ENCODE results near the gene C15orf39. TPM values are rescaled to one million over a fixed set of nuclear protein-coding genes. Genes with fewer than 3 reads are reported as not detected.

C15orf39 gene
- total RNA-seq, result 2.6 TPM

GRCh38 chr15:75201616-75202250, at the start of gene C15orf39:
C15orf39 (plus strand) TSS chr15:75201882; CDS start chr15:75206049, 4,167 bp downstream.
- Histone ChIP-seq H3K27me3 (ENCODE audit: control insufficient read depth in 3 of 3, insufficient read depth in 3 of 3, low read length in 3 of 3) (peaks cover 0 to 4% (median 0%) of the 10 kb centered on the region in 3 donors), H3K9ac (ENCODE audit: low read depth in 1 of 3, low read length in 3 of 3) (peak within 1 kb of the TSS; percentile 65 to 85 (median 76)), H3K4me1 (ENCODE audit: control insufficient read depth in 3 of 3, insufficient read depth in 3 of 3, low read length in 3 of 3) (peaks cover 25 to 52% (median 49%) of the 10 kb centered on the region in 3 donors), H3K9me3 (ENCODE audit: control insufficient read depth in 3 of 3, low read length in 3 of 3) (no peaks in the 10 kb centered on the region), H3K4me3 (ENCODE audit: low read length in 3 of 3) (peak within 1 kb of the TSS; percentile 79 to 83 (median 82)), H3K27ac (ENCODE audit: low read depth, low read length) (peak within 1 kb of the TSS; percentile 81), H3K36me3 (ENCODE audit: control insufficient read depth in 3 of 3, insufficient read depth in 3 of 3, low read length in 3 of 3) (peaks cover 0 to 4% (median 0%) of the 10 kb centered on the region in 3 donors)

GRCh38 chr15:75152382-75153079, 49.2 kb upstream of the C15orf39 start:
- Histone ChIP-seq H3K27me3 (ENCODE audit: control insufficient read depth in 3 of 3, insufficient read depth in 3 of 3, low read length in 3 of 3) (no peaks in the 10 kb centered on the region), H3K9me3 (ENCODE audit: control insufficient read depth in 3 of 3, low read length in 3 of 3) (no peaks in the 10 kb centered on the region), H3K4me3 (ENCODE audit: low read length in 3 of 3) (no peak overlapping the region), H3K36me3 (ENCODE audit: control insufficient read depth in 3 of 3, insufficient read depth in 3 of 3, low read length in 3 of 3) (no peaks in the 10 kb centered on the region), H3K9ac (ENCODE audit: low read depth in 1 of 3, low read length in 3 of 3) (no peak overlapping the region), H3K27ac (ENCODE audit: low read depth, low read length) (no peak overlapping the region), H3K4me1 (ENCODE audit: control insufficient read depth in 3 of 3, insufficient read depth in 3 of 3, low read length in 3 of 3) (peaks cover 0 to 3% (median 0%) of the 10 kb centered on the region in 3 donors)

- no peak overlapping the region for H3K4me3 ChIP-seq (ENCODE audit: low read length in 3 of 3)
- no peak overlapping the region for H3K9ac ChIP-seq (ENCODE audit: low read depth in 1 of 3, low read length in 3 of 3)
- H3K27me3 ChIP-seq (ENCODE audit: control insufficient read depth in 3 of 3, insufficient read depth in 3 of 3, low read length in 3 of 3), result no peaks in the 10 kb centered on the region
- H3K27ac ChIP-seq (ENCODE audit: low read depth, low read length), result no peak overlapping the region
- H3K36me3 ChIP-seq (ENCODE audit: control insufficient read depth in 3 of 3, insufficient read depth in 3 of 3, low read length in 3 of 3), result no peaks in the 10 kb centered on the region
- no peaks in the 10 kb centered on the region for H3K9me3 ChIP-seq (ENCODE audit: control insufficient read depth in 3 of 3, low read length in 3 of 3)
- H3K4me1 ChIP-seq (ENCODE audit: control insufficient read depth in 3 of 3, insufficient read depth in 3 of 3, low read length in 3 of 3), result peaks cover 0 to 3% (median 0%) of the 10 kb centered on the region in 3 donors
Measured at GRCh38 chr15:75153087-75153486, 48.6 kb upstream of the C15orf39 start.

GRCh38 chr15:75153565-75154276, 48.0 kb upstream of the C15orf39 start:
- Histone ChIP-seq H3K9me3 (ENCODE audit: control insufficient read depth in 3 of 3, low read length in 3 of 3) (no peaks in the 10 kb centered on the region), H3K4me3 (ENCODE audit: low read length in 3 of 3) (no peak overlapping the region), H3K36me3 (ENCODE audit: control insufficient read depth in 3 of 3, insufficient read depth in 3 of 3, low read length in 3 of 3) (no peaks in the 10 kb centered on the region), H3K9ac (ENCODE audit: low read depth in 1 of 3, low read length in 3 of 3) (no peak overlapping the region), H3K27me3 (ENCODE audit: control insufficient read depth in 3 of 3, insufficient read depth in 3 of 3, low read length in 3 of 3) (no peaks in the 10 kb centered on the region), H3K4me1 (ENCODE audit: control insufficient read depth in 3 of 3, insufficient read depth in 3 of 3, low read length in 3 of 3) (peaks cover 0 to 3% (median 0%) of the 10 kb centered on the region in 3 donors), H3K27ac (ENCODE audit: low read depth, low read length) (no peak overlapping the region)

GRCh38 chr15:75154461-75155062, 47.1 kb upstream of the C15orf39 start:
- no peak overlapping the region for H3K4me3 ChIP-seq (ENCODE audit: low read length in 3 of 3)
- H3K9ac ChIP-seq (ENCODE audit: low read depth in 1 of 3, low read length in 3 of 3), result no peak overlapping the region
- no peaks in the 10 kb centered on the region for H3K36me3 ChIP-seq (ENCODE audit: control insufficient read depth in 3 of 3, insufficient read depth in 3 of 3, low read length in 3 of 3)
- H3K4me1 ChIP-seq (ENCODE audit: control insufficient read depth in 3 of 3, insufficient read depth in 3 of 3, low read length in 3 of 3), result peaks cover 0 to 3% (median 0%) of the 10 kb centered on the region in 3 donors
- no peaks in the 10 kb centered on the region for H3K9me3 ChIP-seq (ENCODE audit: control insufficient read depth in 3 of 3, low read length in 3 of 3)
- H3K27me3 ChIP-seq (ENCODE audit: control insufficient read depth in 3 of 3, insufficient read depth in 3 of 3, low read length in 3 of 3), result no peaks in the 10 kb centered on the region
- H3K27ac ChIP-seq (ENCODE audit: low read depth, low read length), result no peak overlapping the region

- H3K36me3 ChIP-seq (ENCODE audit: control insufficient read depth in 3 of 3, insufficient read depth in 3 of 3, low read length in 3 of 3), result no peaks in the 10 kb centered on the region
- H3K9me3 ChIP-seq (ENCODE audit: control insufficient read depth in 3 of 3, low read length in 3 of 3), result no peaks in the 10 kb centered on the region
- no peak overlapping the region for H3K4me3 ChIP-seq (ENCODE audit: low read length in 3 of 3)
- H3K9ac ChIP-seq (ENCODE audit: low read depth in 1 of 3, low read length in 3 of 3), result no peak overlapping the region
- H3K27me3 ChIP-seq (ENCODE audit: control insufficient read depth in 3 of 3, insufficient read depth in 3 of 3, low read length in 3 of 3), result no peaks in the 10 kb centered on the region
- peaks cover 0 to 3% (median 0%) of the 10 kb centered on the region in 3 donors for H3K4me1 ChIP-seq (ENCODE audit: control insufficient read depth in 3 of 3, insufficient read depth in 3 of 3, low read length in 3 of 3)
- H3K27ac ChIP-seq (ENCODE audit: low read depth, low read length), result no peak overlapping the region
Measured at GRCh38 chr15:75156326-75157215, 45.1 kb upstream of the C15orf39 start.

- H3K9ac ChIP-seq (ENCODE audit: low read depth in 1 of 3, low read length in 3 of 3), result no peak overlapping the region
- H3K4me3 ChIP-seq (ENCODE audit: low read length in 3 of 3), result no peak overlapping the region
- H3K27me3 ChIP-seq (ENCODE audit: control insufficient read depth in 3 of 3, insufficient read depth in 3 of 3, low read length in 3 of 3), result no peaks in the 10 kb centered on the region
- H3K9me3 ChIP-seq (ENCODE audit: control insufficient read depth in 3 of 3, low read length in 3 of 3), result no peaks in the 10 kb centered on the region
- H3K36me3 ChIP-seq (ENCODE audit: control insufficient read depth in 3 of 3, insufficient read depth in 3 of 3, low read length in 3 of 3), result no peaks in the 10 kb centered on the region
- peaks cover 0 to 3% (median 0%) of the 10 kb centered on the region in 3 donors for H3K4me1 ChIP-seq (ENCODE audit: control insufficient read depth in 3 of 3, insufficient read depth in 3 of 3, low read length in 3 of 3)
- H3K27ac ChIP-seq (ENCODE audit: low read depth, low read length), result no peak overlapping the region
Measured at GRCh38 chr15:75158402-75158801, 43.3 kb upstream of the C15orf39 start.

GRCh38 chr15:75159244-75159643, 42.4 kb upstream of the C15orf39 start:
- no peaks in the 10 kb centered on the region for H3K27me3 ChIP-seq (ENCODE audit: control insufficient read depth in 3 of 3, insufficient read depth in 3 of 3, low read length in 3 of 3)

More at GRCh38 chr15:75159244-75159643, 42.4 kb upstream of the C15orf39 start:
- no peak overlapping the region for H3K27ac ChIP-seq (ENCODE audit: low read depth, low read length)
- no peaks in the 10 kb centered on the region for H3K9me3 ChIP-seq (ENCODE audit: control insufficient read depth in 3 of 3, low read length in 3 of 3)
- no peaks in the 10 kb centered on the region for H3K36me3 ChIP-seq (ENCODE audit: control insufficient read depth in 3 of 3, insufficient read depth in 3 of 3, low read length in 3 of 3)
- no peak overlapping the region for H3K4me3 ChIP-seq (ENCODE audit: low read length in 3 of 3)
- H3K9ac ChIP-seq (ENCODE audit: low read depth in 1 of 3, low read length in 3 of 3), result no peak overlapping the region
- no peaks in the 10 kb centered on the region for H3K4me1 ChIP-seq (ENCODE audit: control insufficient read depth in 3 of 3, insufficient read depth in 3 of 3, low read length in 3 of 3)

Data from skeletal muscle tissue (tissue), 4 donors.